ENCODE measurements around the gene KBTBD8. TPM values are rescaled to one million over a fixed set of nuclear protein-coding genes. Genes with fewer than 3 reads are reported as not detected.

KBTBD8 gene
- total and polyA plus RNA-seq, 9 of the 15 experiments (the other 6 are each of a cell fraction or from before 2014, with no cell fraction given): 2.7 to 9.1 (median 5.6) TPM

GRCh38 chr3:67030785-67031740 lies 33.0 kb downstream of the KBTBD8 start (continued):
- TF ChIP-seq THAP12 (CRISPR knock-in tag; IDR thresholded peaks at IDR 0.05): no peak
- TF ChIP-seq ZNF431 (CRISPR knock-in tag; IDR thresholded peaks at IDR 0.05): no peak
- no peak for TF ChIP-seq ZNF644 (tag; IDR thresholded peaks at IDR 0.05; ENCODE audit: low read depth)
- TF ChIP-seq NUFIP1 (IDR thresholded peaks at IDR 0.05; ENCODE audit: partially characterized antibody): no peak
- no peak for TF ChIP-seq SP2 (IDR thresholded peaks at IDR 0.05; ENCODE audit: extremely low read depth, low read depth, low read length, poor library complexity, severe bottlenecking)
- TF ChIP-seq RFX1 (IDR thresholded peaks at IDR 0.05): 0 out of 2 replicates have a peak, but pooled peaks have one; percentile 5
- TF ChIP-seq FOXK1 (CRISPR knock-in tag; IDR thresholded peaks at IDR 0.05; ENCODE audit: borderline replicate concordance): no peak
- TF ChIP-seq FOXJ3 (CRISPR knock-in tag; IDR thresholded peaks at IDR 0.05): no peak
- 0 out of 2 replicates have a peak, but pooled peaks have one; percentile 35 for TF ChIP-seq ZNF197 (CRISPR knock-in tag; IDR thresholded peaks at IDR 0.05; ENCODE audit: low read depth)
- no peak for TF ChIP-seq KLF10 (CRISPR knock-in tag; IDR thresholded peaks at IDR 0.05)
- TF ChIP-seq TEAD4 (IDR thresholded peaks at IDR 0.05; ENCODE audit: low read length): peak; percentile 83
- TF ChIP-seq TEAD4 (CRISPR knock-in tag; IDR thresholded peaks at IDR 0.05; ENCODE audit: borderline replicate concordance): no peak
- TF ChIP-seq ZNF175 (CRISPR knock-in tag; IDR thresholded peaks at IDR 0.05; ENCODE audit: low read depth): 0 out of 2 replicates have a peak, but pooled peaks have one; percentile 40
- TF ChIP-seq ZNF384 (IDR thresholded peaks at IDR 0.05; ENCODE audit: low read depth, low read length): no peak
- TF ChIP-seq, protein P1, sequence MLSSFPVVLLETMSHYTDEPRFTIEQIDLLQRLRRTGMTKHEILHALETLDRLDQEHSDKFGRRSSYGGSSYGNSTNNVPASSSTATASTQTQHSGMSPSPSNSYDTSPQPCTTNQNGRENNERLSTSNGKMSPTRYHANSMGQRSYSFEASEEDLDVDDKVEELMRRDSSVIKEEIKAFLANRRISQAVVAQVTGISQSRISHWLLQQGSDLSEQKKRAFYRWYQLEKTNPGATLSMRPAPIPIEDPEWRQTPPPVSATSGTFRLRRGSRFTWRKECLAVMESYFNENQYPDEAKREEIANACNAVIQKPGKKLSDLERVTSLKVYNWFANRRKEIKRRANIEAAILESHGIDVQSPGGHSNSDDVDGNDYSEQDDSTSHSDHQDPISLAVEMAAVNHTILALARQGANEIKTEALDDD (IDR thresholded peaks at IDR 0.05): peak; percentile 97
- peak; percentile 56 for TF ChIP-seq L3MBTL2 (IDR thresholded peaks at IDR 0.05)
- no peak for TF ChIP-seq HNRNPLL (IDR thresholded peaks at IDR 0.05; ENCODE audit: low read depth, low read length, poor library complexity, severe bottlenecking)
- no peak for TF ChIP-seq ZBTB49 (CRISPR knock-in tag; IDR thresholded peaks at IDR 0.05; ENCODE audit: borderline replicate concordance)
- no peak for TF ChIP-seq CHD1 (IDR thresholded peaks at IDR 0.05; ENCODE audit: low read length)
- TF ChIP-seq RAD21 (CRISPR knock-in tag; conservative IDR thresholded peaks at IDR 0.05 in 1 of 2, IDR thresholded peaks at IDR 0.05 in 1 of 2): no peak; a peak in 1 of 4 replicates
